Gastrocnemius medialis (tissue), 4 donors: ENCODE results near the gene PPCDC.

Experiments used
- CTCF ChIP-seq, 5 experiments: fragments of 450-650 bp in 3 of 5; fragments of 200-600 bp in 2 of 5; sonication (generic) in 2 of 5; IDR thresholded peaks in 4 of 5; conservative IDR thresholded peaks in 1 of 5; 1 replicate in 4 of 5; 2 replicates in 1 of 5; pipeline ENCODE4 v1.5.1; 2016 to 2019; ENCODE audit warnings: antibody characterized with exemption in 5 of 5, mild to moderate bottlenecking in 3 of 5, moderate library complexity in 3 of 5
- POLR2A ChIP-seq, 2 donors: fragments of 450-650 bp; IDR thresholded peaks; one replicate each; pipeline ENCODE4 v1.6.1; 2017; ENCODE audit warnings: antibody characterized with exemption in 2 of 2, mild to moderate bottlenecking in 2 of 2, moderate library complexity in 2 of 2

GRCh38 chr15:75019916-75020315, 3.5 kb upstream of the PPCDC start:
- TF ChIP-seq CTCF (IDR thresholded peaks at IDR 0.05 in 4 of 5, conservative IDR thresholded peaks at IDR 0.05 in 1 of 5) (no peak), POLR2A (IDR thresholded peaks at IDR 0.05) (no peak)
